Tibial nerve (tissue), 3 donors: ENCODE results near the gene CDR2L.

ENCODE experiments used
- CTCF ChIP-seq, 5 experiments: fragments of 200-600 bp in 3 of 5; fragments of 450-650 bp in 2 of 5; sonication (generic) in 3 of 5; IDR thresholded peaks; one replicate each; pipeline ENCODE4 v1.5.1; 2016 to 2019; ENCODE audit warnings: antibody characterized with exemption in 5 of 5, mild to moderate bottlenecking in 3 of 5, moderate library complexity in 2 of 5
- POLR2A ChIP-seq, 2 donors: fragments of 450-650 bp; IDR thresholded peaks; one replicate each; pipeline ENCODE4 v1.6.1; 2017; ENCODE audit warnings: antibody characterized with exemption in 2 of 2, mild to moderate bottlenecking in 2 of 2, moderate library complexity in 2 of 2

GRCh38 chr17:74950207-74950606 is 37.2 kb upstream of the CDR2L start:
- TF ChIP-seq CTCF (IDR thresholded peaks at IDR 0.05) (no peak), POLR2A (IDR thresholded peaks at IDR 0.05) (no peak)
